HG03439 (cell line): ENCODE measurements around the gene PPP1R2.
"Not testable (repeated sequence)": the region's sequence is repeated elsewhere in the genome, so short reads cannot be mapped to it uniquely, and the experiment has no call there.

ENCODE experiments used
- ATAC-seq: cut with Tn5 transposase; IDR thresholded peaks from one replicate; pipeline ENCODE4 v1.9.1; 2021; ENCODE audit warnings: mild to moderate bottlenecking, moderate library complexity; ENCODE audit not compliant: unreplicated experiment

The PPP1R2 gene

DNA sequence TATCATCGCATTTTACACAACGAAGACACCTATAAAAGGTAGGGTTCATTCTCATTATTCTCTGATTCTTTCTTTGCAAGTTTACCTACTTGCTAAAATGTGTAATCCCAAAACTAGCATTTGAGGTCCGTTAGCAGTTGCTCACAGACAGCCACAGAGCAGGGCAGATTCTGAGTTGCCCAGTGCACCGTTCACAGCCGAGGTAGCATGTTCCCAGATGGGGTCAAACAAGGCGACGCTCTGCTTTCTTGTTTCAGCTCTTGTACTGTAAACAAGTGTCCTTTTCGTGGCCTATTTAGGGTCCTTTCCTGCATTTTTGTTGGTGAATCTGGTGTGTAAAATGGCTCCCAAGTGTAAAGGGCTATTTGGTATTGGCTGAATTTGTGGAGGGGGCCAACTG, 3.1 kb downstream of the PPP1R2 start:
- no peak for ATAC-seq

DNA sequence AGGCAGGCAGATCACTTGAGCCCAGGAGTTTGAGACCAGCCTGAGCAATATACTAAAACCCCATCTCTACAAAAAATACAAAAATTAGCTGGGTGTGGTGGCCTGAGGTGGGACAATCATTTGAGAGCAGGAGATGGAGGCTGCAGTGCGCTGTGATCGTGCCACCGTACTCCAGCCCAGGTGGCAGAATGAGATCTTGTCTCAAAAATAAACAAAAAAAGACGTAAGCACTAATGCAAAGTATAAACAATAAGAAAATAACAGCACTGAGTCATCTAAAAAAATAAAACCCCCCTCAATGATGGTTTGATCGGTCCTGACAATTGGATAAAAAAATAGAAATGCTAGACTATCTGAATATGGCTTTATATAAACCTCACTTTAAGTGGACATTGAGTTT, 3.6 kb downstream of the PPP1R2 start:
- no peak for ATAC-seq

DNA sequence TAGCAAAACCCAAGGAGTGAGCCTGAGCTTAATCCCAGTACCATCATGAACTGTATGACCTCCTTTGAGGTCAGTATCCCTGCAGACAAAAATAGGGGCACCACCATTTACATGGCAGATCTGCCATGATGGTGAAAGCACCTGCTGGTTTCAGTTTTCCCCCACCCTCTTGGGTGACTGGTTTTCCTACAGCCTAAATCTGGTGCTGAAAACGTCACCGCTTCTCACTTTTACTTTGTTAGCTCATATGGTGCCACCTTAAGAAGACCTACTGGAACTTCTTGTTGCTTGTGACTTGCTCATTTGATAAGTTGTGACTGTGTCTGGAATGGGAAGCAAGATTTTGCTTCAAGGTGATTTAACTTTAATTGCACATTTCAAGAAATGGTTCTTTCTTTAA, 5.1 kb downstream of the PPP1R2 start:
- ATAC-seq, result peak; percentile 50

DNA sequence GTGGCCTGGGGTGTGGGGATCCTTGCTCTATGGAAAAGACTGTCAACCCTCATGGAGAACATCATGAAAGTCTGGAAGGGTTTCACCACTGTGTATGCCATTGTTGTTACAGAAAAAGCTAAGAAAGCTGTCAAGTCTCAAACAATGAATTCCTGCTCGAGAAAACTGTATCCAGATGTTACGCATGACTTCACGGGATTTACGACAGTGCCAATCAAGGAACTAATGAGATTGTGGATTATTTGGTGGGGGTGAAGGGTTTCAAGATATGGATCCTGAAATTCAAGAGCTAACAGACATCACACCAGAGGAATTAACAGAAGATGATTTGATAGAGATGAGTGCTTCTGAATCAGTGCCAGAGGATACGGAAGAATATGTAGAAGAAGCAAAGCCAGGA, 7.8 kb downstream of the PPP1R2 start:
- ATAC-seq, result no peak

DNA sequence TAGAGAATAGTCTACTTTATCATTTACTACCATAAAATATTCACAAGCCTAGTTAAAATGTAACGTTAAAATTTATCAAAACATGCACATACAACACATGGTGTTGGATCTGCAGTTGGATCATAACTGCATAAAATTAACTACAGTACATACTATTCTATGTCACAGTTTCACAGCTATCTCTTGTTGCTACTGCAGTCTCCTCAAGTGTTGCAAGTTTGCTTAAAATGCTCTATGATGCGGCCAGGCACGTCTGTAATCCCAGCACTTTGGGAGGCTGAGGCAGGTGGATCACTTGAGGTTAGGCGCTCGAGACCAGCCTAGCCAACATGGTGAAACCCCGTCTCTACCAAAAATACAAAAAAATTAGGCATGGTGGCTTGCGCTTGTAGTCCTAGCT, 10.3 kb downstream of the PPP1R2 start:
- ATAC-seq, result no peak

DNA sequence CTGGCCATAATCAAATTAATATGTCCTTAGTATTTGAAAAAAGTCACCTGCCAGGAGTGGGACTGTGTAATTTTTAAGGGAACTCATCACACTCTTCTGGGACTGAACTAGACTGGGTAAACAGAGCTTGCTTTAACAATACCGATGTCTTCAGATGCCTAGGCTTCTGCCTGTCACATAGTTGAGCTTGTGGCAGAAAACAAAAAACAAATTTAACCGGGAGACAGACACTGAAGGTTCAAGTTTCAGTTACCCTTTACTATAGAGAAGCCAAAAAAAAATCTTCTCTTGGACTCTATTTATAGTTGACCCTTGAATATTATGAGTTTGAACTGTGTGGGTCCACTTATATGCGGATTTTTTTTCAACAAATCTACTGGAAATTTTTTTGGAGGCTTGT, 10.8 kb downstream of the PPP1R2 start:
- ATAC-seq, result no peak

DNA sequence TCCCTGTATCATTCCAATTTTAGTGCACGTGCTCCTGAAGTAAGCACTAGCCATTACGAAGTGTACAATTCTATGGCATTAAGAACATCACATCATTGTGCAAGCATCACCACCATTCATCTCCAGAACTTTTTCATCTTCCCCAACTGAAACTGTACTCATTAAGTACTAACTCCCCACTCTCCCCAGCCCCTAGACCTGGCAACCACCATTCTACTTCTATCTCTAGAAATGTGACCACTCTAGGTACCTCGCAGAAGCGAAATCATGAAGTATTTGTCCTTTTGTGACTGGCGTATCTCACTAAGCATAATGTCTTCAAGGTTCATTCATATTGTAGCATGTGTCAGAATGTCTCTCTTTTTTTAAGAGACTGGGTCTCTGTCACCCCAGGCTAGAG, 11.4 kb downstream of the PPP1R2 start:
- no peak for ATAC-seq

DNA sequence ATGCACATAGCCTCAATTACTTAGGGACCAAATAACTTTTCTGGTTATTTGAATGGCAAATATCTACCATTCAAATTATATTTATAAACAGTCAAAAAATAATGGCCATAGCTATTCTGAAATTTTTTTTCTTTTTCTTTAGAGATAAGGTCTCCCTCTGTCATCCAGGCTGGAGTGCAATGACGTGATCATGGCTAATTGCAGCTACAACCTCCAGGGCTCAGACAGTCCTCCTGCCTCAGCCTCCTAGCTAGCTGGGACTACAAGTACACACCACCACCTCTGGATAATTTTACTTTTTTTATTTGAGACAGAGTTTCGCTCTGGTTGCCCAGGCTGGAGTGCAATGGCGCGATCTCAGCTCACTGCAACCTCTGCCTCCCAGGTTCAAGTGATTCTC, 16.6 kb downstream of the PPP1R2 start:
- no peak for ATAC-seq

DNA sequence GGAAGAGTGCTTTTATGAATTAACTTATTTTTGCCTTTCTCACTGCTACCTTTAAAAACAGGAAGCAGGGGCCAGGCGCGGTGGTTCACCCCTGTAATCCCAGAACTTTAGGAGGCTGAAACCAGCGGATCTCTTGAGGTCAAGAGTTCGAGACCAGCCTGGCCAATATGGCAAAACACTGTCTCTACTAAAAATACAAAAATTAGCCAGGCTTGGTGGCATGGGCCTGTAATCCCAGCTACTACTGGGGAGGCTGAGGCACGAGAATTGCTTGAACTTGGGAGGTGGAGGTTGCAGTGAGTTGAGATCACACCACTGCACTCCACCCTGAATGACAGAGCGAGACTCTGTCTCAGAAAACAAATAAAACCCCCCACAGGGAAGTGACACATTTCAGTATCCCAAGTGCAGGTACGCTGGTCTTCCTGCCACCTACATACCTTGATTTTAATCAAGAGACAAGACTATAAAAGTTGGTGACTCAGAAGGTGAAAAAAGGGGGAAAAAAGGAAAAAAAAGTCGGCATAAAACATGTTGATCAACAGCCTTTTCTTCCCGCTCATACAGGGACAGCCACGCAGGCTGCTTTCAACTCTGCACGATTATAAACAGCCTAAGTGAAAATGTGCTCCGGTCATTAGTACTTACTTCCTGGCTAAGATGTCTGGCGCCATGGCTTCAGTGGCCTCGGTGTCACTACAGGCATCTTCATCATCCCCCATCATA, 18.8 kb downstream of the PPP1R2 start:
- no peak for ATAC-seq

DNA sequence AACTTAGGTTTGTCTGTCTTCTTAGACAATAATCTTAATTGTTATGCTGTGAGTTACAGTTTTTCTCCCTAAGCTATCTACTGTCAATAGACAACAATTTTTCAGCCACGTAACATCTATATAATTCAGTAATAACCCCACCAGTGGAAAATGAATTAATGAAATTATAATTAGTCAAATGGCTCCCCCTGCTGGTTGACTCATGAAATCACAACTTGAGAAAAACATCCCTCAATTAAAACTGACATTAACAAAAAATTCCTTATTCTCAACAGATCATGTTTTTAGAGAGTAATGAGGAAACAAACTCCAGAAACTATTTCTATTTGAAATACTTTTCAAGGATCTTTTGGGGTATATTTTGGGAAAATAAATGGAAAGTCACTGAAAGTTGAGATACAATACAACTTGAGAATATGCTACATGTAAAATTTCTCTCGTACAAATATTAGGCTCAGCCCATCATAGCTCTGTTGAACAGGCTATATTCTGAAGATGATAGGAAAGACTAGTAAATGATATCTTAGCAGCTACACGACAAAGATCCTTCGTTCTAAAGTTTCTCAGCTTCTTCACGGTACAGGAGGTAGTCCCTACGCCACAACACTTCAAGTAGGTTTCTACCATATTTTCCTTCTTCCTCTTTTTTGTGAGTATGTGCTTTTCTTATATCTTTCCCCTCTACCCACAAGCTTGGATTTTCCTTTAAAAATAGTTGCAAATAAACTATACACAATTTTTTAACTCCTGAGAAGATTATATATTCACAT, 20.7 kb downstream of the PPP1R2 start:
- ATAC-seq, result no peak

DNA sequence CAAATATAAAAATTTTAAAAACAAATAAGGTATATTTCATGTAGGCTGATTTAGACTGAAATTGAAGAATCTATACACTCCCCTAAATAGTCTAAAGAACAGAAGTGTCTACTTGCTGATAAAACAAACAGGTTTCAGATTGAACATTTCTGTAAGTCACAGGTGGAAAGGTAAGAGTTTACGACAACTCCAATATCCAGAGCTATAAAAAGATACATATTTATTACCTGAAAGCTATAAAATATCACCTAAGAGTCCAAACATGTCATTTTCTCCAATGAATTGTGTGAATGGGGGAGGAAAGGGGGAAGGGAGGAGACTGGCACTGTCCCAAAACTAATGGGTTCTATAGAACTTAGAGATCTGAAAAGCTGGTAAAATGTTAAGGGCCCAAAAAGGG, 26.1 kb downstream of the PPP1R2 start:
- ATAC-seq, result no peak

DNA sequence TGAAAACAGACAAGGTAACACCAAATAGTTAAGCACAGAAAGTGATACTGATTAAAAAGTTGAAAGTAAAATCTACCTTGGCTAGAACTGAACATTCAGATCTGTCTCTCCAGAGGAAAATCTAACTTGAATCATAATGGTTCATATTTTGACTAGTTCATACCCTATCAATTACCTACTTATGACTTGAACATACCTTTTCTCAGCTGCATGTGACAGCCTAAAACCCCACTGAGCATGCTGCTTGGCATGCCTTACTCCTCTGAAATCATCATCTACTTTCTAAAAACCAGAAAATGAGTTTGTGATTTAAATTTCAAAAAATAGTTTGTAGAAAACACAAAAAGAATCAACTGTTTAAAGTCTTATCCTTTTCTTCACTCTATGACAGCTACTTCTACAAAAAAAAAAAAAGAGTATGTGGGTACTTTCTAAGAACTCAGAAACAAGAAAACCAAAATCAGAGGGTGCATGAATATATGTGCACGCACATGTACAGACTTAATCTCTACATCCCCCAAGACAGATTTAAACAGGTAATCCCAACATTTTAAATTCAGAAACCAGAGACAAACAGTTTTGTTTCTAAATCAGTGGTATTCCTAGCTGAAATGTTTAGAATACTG, 28.4 kb downstream of the PPP1R2 start:
- ATAC-seq, result not testable (repeated sequence)

DNA sequence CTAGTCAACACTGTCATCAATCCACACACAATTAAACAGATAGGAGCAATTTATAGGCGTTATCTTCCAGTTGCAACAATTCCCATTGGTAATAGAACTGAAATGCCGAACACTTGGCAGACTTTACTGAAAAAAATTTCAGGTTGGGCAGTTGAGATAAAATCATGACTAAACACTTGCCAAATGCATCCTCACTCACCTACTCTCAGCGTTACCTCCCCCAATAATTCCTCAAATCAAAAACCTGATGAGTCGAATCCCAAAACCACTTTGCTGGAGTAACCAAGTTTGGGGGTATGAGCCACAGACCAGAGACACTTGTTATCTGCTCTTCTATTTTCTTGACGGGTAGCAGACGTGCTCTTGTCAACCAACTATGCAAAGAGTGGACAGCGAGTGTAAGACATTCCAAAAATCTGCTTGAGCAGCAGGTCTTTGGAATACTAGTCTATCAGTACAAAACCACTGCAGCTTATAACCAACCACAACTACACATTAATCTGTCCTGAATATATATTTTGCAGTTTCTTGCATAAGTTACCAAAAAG, 30.3 kb downstream of the PPP1R2 start:
- no peak for ATAC-seq

DNA sequence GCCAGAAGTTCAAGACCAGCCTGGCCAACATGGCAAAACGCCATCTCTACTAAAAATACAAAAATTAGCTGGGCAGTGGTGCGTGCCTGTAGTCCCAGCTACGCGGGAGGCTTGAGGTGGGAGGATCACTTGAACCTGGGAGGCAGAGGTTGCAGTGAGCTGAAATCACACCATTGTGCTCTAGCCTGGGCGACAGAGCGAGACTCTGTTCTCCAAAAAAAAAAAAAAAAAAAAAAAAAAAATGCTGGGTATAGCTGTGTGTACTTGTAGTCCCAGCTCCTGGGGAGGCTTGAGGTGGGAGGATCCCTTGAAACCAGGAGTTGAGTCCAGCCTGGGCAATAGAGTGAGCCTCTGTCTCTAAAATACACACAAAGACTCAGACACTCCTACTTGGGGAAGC, 32.0 kb downstream of the PPP1R2 start:
- no peak for ATAC-seq

DNA sequence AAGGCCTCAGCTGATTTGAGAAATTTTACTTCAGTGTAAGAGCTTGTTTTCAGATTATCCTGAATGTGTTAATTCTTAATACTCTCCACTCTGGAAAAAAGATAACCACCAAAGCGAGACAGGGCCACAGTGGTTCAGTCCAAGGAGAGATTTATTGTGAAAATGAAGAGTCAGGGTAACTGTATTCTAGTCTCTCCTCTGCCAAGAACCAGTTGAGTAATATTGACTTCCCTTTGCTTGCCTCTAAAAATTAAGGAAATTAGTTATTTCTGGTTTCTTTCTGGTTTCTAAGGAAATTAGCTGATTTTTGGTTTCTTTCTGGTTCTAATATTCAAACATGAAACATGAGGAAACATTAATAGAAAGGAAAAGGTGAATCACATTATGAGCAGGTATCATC, 34.9 kb downstream of the PPP1R2 start:
- ATAC-seq, result no peak

DNA sequence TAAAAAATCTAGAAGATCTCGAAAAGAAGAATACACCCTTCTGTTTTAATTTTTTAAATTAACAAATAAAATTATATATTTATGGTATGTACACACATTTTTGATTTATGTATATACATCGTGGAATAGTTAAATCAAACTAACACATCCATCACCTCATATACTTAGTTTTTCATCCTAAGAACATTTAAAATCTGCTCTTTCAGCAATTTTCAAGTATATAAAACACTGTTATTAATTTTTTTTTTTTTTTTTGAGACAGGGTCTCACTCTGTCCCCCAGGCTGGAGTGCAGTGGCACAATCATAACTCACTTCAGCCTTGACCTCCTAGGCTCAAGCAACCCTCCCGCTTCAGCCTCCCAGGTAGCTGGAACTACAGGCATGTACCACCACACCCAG, 67.5 kb downstream of the PPP1R2 start:
- ATAC-seq, result no peak

DNA sequence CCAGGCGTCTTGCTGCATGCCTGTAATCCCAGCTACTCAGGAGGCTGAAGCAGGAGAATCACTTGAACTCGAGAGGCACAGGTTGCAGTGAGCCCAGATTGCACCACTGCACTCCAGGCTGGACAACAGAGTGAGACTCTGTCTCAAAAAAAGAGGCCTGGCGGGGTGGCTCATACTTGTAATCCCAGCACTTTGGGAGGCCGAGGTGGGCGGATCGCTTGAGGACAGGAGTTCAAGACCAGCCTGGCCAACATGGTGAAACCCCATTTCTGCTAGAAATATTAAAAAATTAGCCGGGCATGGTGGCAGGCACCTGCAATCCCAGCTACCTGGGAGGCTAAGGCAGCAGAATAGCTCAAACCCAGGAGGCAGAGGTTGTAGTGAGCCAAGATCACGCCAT, 68.0 kb downstream of the PPP1R2 start:
- ATAC-seq, result not testable (repeated sequence)

DNA sequence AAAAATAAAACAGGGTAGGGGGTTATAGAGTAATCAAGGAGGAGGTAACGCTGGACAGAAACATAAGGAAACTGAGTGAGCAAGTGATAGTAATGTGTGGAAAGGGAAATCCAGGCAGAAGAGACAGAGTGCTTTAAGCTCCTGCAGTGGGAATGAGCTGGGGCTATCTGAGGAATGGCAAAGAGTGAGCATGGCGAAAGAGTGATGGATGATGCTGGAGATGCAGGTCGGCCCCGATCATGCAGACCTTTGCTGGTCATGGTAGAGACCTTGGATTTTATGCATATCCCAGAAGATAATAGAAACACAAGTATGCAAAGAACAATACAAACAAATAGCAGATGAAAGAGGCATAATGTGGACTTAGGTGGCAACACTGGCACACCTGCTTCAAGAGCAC, 74.3 kb downstream of the PPP1R2 start:
- no peak for ATAC-seq

DNA sequence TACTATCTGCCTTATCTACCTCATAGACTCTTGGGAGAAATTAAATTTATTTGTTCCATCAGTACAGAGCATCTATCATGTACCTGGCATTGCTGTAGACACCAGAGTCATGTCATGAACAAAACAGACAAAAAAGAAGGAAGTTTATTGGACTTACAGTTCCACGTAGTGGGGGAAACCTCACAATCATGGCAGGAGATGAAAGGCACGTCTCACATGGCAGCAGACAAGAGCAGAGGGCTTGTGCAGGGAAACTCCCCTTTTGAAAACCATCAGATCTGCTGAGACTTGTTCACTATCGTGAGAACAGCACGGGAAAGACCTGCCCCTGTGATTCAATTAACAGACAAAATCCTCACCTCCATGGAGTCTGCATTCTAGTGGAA, 74.7 kb downstream of the PPP1R2 start:
- no peak for ATAC-seq

DNA sequence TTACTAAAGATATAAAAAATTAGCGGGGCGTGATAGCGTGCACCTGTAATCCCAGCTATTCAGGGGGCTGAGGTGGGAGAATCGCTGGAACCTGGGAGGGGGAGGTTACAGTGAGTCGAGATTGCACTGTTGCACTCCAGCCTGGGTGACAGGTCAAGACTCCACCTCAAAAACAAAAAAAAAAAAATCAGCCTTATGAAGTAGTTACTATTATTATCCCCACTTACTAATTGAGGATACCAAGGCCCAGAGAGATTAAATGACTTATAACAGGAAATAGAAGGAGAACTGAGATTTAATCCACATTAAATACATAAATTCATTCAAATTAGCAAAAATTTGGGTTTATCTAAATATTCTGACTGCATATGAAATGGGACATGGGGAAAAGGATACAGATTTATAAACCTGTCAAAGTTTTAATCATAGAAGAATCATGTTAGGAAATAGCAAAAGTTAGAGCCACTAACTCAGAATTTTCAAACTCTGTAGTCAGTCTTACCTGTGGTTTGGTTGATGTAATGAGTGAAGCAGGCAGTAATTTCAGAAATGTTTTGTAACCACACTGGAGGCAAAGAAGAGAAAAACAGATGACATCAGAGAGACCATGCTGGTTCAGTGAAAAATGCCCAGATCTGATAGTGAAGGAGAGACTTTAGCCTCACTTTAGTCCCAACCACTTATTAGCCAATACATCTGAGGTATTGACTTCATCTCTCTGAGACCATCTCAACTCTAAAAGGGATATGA, 75.3 kb downstream of the PPP1R2 start:
- ATAC-seq, result no peak

DNA sequence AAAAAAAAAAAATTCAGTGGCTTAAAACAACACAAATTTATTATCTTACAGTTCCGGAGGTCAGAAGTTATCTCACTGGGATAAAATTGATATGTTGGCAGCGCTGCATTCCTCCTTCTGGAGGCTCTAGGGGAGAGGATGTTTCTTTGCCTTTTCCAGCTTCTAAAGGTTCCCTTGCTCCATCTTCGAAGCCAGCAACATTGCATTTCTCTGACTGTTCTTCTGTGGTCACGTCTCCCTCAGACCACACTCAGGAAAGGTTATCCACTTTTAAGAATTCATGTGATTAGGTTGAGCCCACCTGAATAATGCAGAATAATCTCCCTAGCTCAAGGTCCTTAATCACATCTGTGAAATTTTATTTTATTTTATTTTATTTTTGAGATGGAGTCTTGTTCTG, 76.9 kb downstream of the PPP1R2 start:
- ATAC-seq, result no peak
